K562 (cell line): ENCODE results near the gene ELMOD1.

Experiments used
- CAMTA2 ChIP-seq: fragments of 250-450 bp; sonication (Bioruptor Pico); conservative IDR thresholded peaks from 2 replicates; pipeline ENCODE4 v1.5.1; 2022
- POLR2AphosphoS5 ChIP-seq: IDR thresholded peaks from 2 replicates; pipeline ENCODE4 v1.6.1; 2011; ENCODE audit warnings: mild to moderate bottlenecking, low read depth, low read length, moderate library complexity; ENCODE audit not compliant: control insufficient read depth, insufficient read depth
- TAF1 ChIP-seq: IDR thresholded peaks from 2 replicates; pipeline ENCODE4 v1.6.1; 2011; ENCODE audit warnings: mild to moderate bottlenecking, low read length, moderate library complexity; ENCODE audit not compliant: insufficient read depth, control insufficient read depth, severe bottlenecking; ENCODE audit errors: extremely low read depth
- ZNF121 ChIP-seq: sonication (generic); formaldehyde crosslinking; conservative IDR thresholded peaks from 2 replicates; pipeline ENCODE4 v1.8.0; 2022; ENCODE audit warnings: missing genetic modification reagents
- TF ChIP-seq, protein P1 (sequence below), 3 experiments: IDR thresholded peaks in 2 of 3; conservative IDR thresholded peaks in 1 of 3; 2 replicates each; pipeline ENCODE4 v1.5.1; 2011 to 2012; ENCODE audit warnings: low read length in 3 of 3, mild to moderate bottlenecking in 3 of 3, control low read depth in 2 of 3, improper control_type of control experiment in 1 of 3, inconsistent platforms in 1 of 3, low read depth in 1 of 3, mixed read lengths in 1 of 3, moderate library complexity in 1 of 3; ENCODE audit not compliant: insufficient read depth in 2 of 3

DNA sequence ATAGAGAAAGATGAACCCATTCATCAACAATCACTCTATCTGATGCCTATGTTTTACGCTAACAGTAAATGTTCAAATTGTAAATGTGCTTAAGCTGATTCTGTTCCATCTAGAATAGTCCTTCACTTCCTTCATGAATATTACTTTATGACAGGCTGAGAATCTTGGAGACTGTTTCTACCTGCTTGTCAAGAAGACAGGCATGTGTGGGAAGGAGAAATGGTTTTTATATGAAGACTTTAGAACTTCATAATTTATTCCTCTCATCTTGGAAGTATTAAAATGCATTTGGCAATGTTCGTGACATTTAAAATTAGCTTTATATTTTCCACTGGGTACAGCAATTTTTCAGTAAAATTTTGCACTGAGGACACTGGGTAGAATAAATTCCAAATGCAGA is 41.0 kb downstream of the ELMOD1 start:
- TF ChIP-seq CAMTA2 (CRISPR knock-in tag), result no peak
- TF ChIP-seq ZNF121 (CRISPR knock-in tag), result no peak
- TF ChIP-seq, protein P1, sequence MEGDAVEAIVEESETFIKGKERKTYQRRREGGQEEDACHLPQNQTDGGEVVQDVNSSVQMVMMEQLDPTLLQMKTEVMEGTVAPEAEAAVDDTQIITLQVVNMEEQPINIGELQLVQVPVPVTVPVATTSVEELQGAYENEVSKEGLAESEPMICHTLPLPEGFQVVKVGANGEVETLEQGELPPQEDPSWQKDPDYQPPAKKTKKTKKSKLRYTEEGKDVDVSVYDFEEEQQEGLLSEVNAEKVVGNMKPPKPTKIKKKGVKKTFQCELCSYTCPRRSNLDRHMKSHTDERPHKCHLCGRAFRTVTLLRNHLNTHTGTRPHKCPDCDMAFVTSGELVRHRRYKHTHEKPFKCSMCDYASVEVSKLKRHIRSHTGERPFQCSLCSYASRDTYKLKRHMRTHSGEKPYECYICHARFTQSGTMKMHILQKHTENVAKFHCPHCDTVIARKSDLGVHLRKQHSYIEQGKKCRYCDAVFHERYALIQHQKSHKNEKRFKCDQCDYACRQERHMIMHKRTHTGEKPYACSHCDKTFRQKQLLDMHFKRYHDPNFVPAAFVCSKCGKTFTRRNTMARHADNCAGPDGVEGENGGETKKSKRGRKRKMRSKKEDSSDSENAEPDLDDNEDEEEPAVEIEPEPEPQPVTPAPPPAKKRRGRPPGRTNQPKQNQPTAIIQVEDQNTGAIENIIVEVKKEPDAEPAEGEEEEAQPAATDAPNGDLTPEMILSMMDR (IDR thresholded peaks at IDR 0.05 in 2 of 3, conservative IDR thresholded peaks at IDR 0.05 in 1 of 3; ENCODE audit: insufficient read depth in 2 of 3, low read depth in 1 of 3, low read length in 3 of 3), result no peak
- TF ChIP-seq POLR2AphosphoS5, result no peak
- no peak for TF ChIP-seq TAF1
